GM19438 (cell line): ENCODE results near the gene AFTPH.

ENCODE experiments used
- ATAC-seq: cut with Tn5 transposase; IDR thresholded peaks from one replicate; pipeline ENCODE4 v1.9.1; 2021; ENCODE audit warnings: low read depth; ENCODE audit not compliant: unreplicated experiment

The AFTPH gene

GRCh38 chr2:64537991-64538390 is 13.9 kb downstream of the AFTPH start:
- ATAC-seq: no peak

GRCh38 chr2:64538764-64539433 is 14.8 kb downstream of the AFTPH start:
- no peak for ATAC-seq

- ATAC-seq: no peak
These were observed 16.5 kb downstream of the AFTPH start for GRCh38 chr2:64540615-64541014.

- no peak for ATAC-seq
These were observed 17.4 kb downstream of the AFTPH start for GRCh38 chr2:64541547-64541946.

- ATAC-seq: no peak
These were observed 18.2 kb downstream of the AFTPH start for GRCh38 chr2:64542071-64543007.

GRCh38 chr2:64543008-64543697 is 19.0 kb downstream of the AFTPH start:
- ATAC-seq: no peak

GRCh38 chr2:64548761-64549160 is 24.6 kb downstream of the AFTPH start:
- ATAC-seq: no peak

- ATAC-seq: no peak
These were observed 25.9 kb downstream of the AFTPH start for GRCh38 chr2:64550042-64550441.

GRCh38 chr2:64551851-64552250 is 27.7 kb downstream of the AFTPH start:
- ATAC-seq: no peak

GRCh38 chr2:64554117-64554516 is 30.0 kb downstream of the AFTPH start:
- no peak for ATAC-seq

GRCh38 chr2:64558445-64559081 is 34.4 kb downstream of the AFTPH start:
- ATAC-seq: no peak

GRCh38 chr2:64562148-64562784 is 38.1 kb downstream of the AFTPH start:
- no peak for ATAC-seq

- ATAC-seq: no peak
These were observed 39.4 kb downstream of the AFTPH start for GRCh38 chr2:64563436-64563938.

GRCh38 chr2:64565949-64566710 is 42.0 kb downstream of the AFTPH start:
- no peak for ATAC-seq

GRCh38 chr2:64567473-64567872 is 43.3 kb downstream of the AFTPH start:
- ATAC-seq: no peak

GRCh38 chr2:64568836-64569235 is 44.7 kb downstream of the AFTPH start:
- ATAC-seq: no peak

GRCh38 chr2:64574871-64575270 is 50.7 kb downstream of the AFTPH start:
- no peak for ATAC-seq

GRCh38 chr2:64581018-64581417 is 56.9 kb downstream of the AFTPH start:
- no peak for ATAC-seq

GRCh38 chr2:64581777-64582539 is 57.8 kb downstream of the AFTPH start:
- ATAC-seq: no peak
